T-cell (primary cell): ENCODE data around the gene FOXRED2. TPM values are rescaled to one million over a fixed set of nuclear protein-coding genes. Genes with fewer than 3 reads are reported as not detected.

Experiments
- ATAC-seq, 4 experiments: fragments of 200-7000 bp in 3 of 4; fragments of 150-1000 bp in 1 of 4; cut with Tn5 transposase; replicated peaks in 1 of 4; 1 replicate in 3 of 4; 2 replicates in 1 of 4; pipeline ENCODE4 v1.10.0; 2021; ENCODE audit warnings: moderate library complexity in 3 of 4, mild to moderate bottlenecking in 2 of 4, moderate number of reproducible peaks in 1 of 4
- CTCF ChIA-PET, 2 donors: fragments of 300-600 bp; sonication (Branson Sonifier 250); formaldehyde crosslinking; loops; one replicate each; lab custom pipeline; 2022; ENCODE audit warnings: antibody characterized with exemption in 2 of 2; lab: Charles Lee
- POLR2A ChIA-PET, 2 donors: fragments of 300-600 bp; sonication (Branson Sonifier 250); formaldehyde crosslinking; loops; one replicate each; lab custom pipeline; 2022; ENCODE audit warnings: antibody characterized with exemption in 2 of 2; lab: Charles Lee
- DNase-seq, 35 experiments: peaks; one replicate each; pipeline versions ENCODE4 v3.0.0 to v3.0.0-alpha.2; 2013 to 2023
- H3K27ac ChIP-seq: one replicate; pipeline ENCODE4 v1.5.1; 2013; ENCODE audit warnings: low read length
- H3K27me3 ChIP-seq, 2 experiments: replicated peaks in 1 of 2; 1 replicate in 1 of 2; 2 replicates in 1 of 2; pipeline versions ENCODE4 v1.6.1 to v1.7.0; 2013; ENCODE audit warnings: low read length in 1 of 2, mixed read lengths in 1 of 2; ENCODE audit not compliant: control insufficient read depth in 2 of 2, insufficient read depth in 2 of 2; ENCODE audit errors: extremely low read depth in 1 of 2
- H3K36me3 ChIP-seq, 2 donors: 1 replicate in 1 of 2; 2 replicates in 1 of 2; pipeline versions ENCODE4 v1.6.1 to v1.7.0; 2013; ENCODE audit warnings: low read length in 1 of 2; ENCODE audit not compliant: control insufficient read depth in 2 of 2, insufficient read depth in 1 of 2; ENCODE audit errors: extremely low read depth in 1 of 2
- H3K4me1 ChIP-seq, 2 experiments: 1 replicate in 1 of 2; 2 replicates in 1 of 2; pipeline versions ENCODE4 v1.6.1 to v1.7.0; 2013; ENCODE audit warnings: low read length in 2 of 2, mixed read lengths in 1 of 2; ENCODE audit not compliant: insufficient read depth in 2 of 2, control insufficient read depth in 1 of 2; ENCODE audit errors: extremely low read depth in 1 of 2
- H3K4me3 ChIP-seq, 2 donors: 1 replicate in 1 of 2; 2 replicates in 1 of 2; pipeline versions ENCODE4 v1.5.1 to v1.7.0; 2013; ENCODE audit warnings: mild to moderate bottlenecking in 2 of 2, low read length in 1 of 2, moderate library complexity in 1 of 2; ENCODE audit not compliant: control insufficient read depth in 1 of 2; ENCODE audit errors: extremely low read depth in 1 of 2
- H3K9me3 ChIP-seq: 2 replicates; pipeline ENCODE4 v1.7.0; 2013
- H3K27ac Mint-ChIP-seq, 2 donors: one replicate each; pipeline ENCODE4 v1.8.0; 2020 to 2021; ENCODE audit warnings: mild to moderate bottlenecking in 2 of 2, mixed read lengths in 2 of 2
- H3K27me3 Mint-ChIP-seq, 2 donors: one replicate each; pipeline ENCODE4 v1.8.0; 2021 to 2022; ENCODE audit warnings: mixed read lengths in 2 of 2
- H3K36me3 Mint-ChIP-seq: one replicate; pipeline ENCODE4 v1.8.0; 2021; ENCODE audit warnings: mixed read lengths
- H3K4me1 Mint-ChIP-seq, 3 donors: one replicate each; pipeline ENCODE4 v1.8.0; 2020 to 2022; ENCODE audit warnings: mixed read lengths in 3 of 3, mild to moderate bottlenecking in 1 of 3
- H3K4me3 Mint-ChIP-seq, 3 donors: one replicate each; pipeline ENCODE4 v1.8.0; 2020 to 2022; ENCODE audit warnings: mild to moderate bottlenecking in 3 of 3, mixed read lengths in 3 of 3, moderate library complexity in 3 of 3
- H3K9me3 Mint-ChIP-seq, 3 donors: one replicate each; pipeline ENCODE4 v1.8.0; 2020 to 2022; ENCODE audit warnings: mixed read lengths in 3 of 3
- WGBS: methylation state at CpG from one replicate; pipeline ENCODE4 v1.1.5; 2013; ENCODE audit warnings: missing lambda C conversion rate; ENCODE audit not compliant: insufficient coverage; 5-methylcytosine and 5-hydroxymethylcytosine counted together
- total RNA-seq, 35 experiments: library from RNA in 6 of 35; stranded (reverse) in 6 of 35; fragments of 120-200 nt in 1 of 35; gene quantifications; one replicate each; pipeline versions ENCODE4 v1.2.1 to v1.2.4 and lab custom pipeline; 2013 to 2026

Gene FOXRED2
- total RNA-seq, 5 donors from 2014 or later (not counting 1 experiment from before 2014, with no cell fraction given) = 1.7 to 5.0 (median 3.2) TPM

DNA sequence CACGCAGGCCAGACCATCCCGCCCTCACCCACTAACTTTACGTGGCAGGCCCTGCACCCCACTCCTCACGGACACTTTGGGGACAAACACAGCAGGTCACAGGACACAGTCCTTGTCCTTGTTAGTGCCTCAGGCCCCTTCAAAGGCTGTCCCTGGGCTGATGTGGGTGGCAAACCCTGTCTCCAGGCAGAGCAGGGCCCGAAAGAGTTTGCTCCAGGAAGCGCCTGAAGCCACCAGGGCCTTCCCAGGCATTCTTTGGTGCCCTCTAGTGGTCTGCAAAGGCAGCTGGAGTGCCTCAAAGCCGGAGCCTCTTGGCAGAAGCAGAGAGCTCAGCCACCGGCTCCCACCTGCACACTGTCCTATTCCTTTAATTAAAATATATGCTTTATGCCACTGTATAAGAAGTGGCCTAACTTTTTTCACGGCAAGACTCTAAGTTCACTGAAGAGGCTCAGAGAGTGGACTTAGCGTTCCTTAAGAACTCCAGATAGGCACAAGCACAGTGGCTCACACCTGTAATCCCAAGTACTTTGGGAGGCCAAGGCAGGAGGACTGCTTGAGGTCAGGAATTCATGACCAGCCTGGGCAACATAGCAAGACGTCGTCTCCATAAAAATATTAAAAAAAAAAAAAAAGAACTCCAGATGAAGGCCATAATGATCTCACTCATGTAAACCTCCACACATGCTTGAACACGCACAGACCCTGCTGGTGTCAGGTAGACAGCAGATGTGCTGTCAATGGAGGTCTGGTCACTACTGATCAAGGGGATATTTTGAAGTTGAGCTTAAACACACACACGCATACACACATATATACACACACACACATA lies 36.5 kb downstream of the FOXRED2 start:
- Mint-ChIP-seq H3K27me3 (no peaks in the 10 kb centered on the region), H3K36me3 (peaks cover 22% of the 10 kb centered on the region), H3K4me3 (no peak overlapping the region), H3K4me1 (peaks cover 21 to 22% (median 22%) of the 10 kb centered on the region in 3 donors), H3K9me3 (no peaks in the 10 kb centered on the region), H3K27ac (peak overlapping the region; percentile 64 to 75)
- Histone ChIP-seq H3K4me3 (no peak overlapping the region), H3K27me3 (no peaks in the 10 kb centered on the region), H3K27ac (no peak overlapping the region), H3K9me3 (no peaks in the 10 kb centered on the region), H3K4me1 (peaks cover 7 to 23% of the 10 kb centered on the region in 2 experiments), H3K36me3 (peaks cover 23 to 47% of the 10 kb centered on the region in 2 donors)
- whole genome bisulfite sequencing = 56% methylated on average over 11 of the region's 14 CpGs
- CTCF ChIA-PET = interaction anchor here (0.6 to 2.4 kb wide), 24 partner anchors 16 to 173 kb away, joined by 3 to 26 read pairs (median 4); no protein-coding TSS in a partner anchor
- peak; percentile 90 to 97 (median 94) for ATAC-seq
- peak; percentile 62 to 92 (median 79) for DNase-seq
- POLR2A ChIA-PET = interaction anchor here in 1 of 2 donors (0.6 kb wide), 1 partner anchor 63 kb away, joined by 3 read pairs; no protein-coding TSS in a partner anchor

- no peak for ATAC-seq
- no peaks in the 10 kb centered on the region for H3K9me3 ChIP-seq
- WGBS = 90% methylated on average over 10 of the region's 14 CpGs
- H3K27ac ChIP-seq = no peak overlapping the region
- no peak overlapping the region for H3K4me3 Mint-ChIP-seq
- peaks cover 15 to 39% of the 10 kb centered on the region in 2 donors for H3K36me3 ChIP-seq
- H3K27me3 Mint-ChIP-seq = no peaks in the 10 kb centered on the region
- DNase-seq = no peak
- H3K36me3 Mint-ChIP-seq = peaks cover 17% of the 10 kb centered on the region
- H3K27ac Mint-ChIP-seq = no peak overlapping the region
- peaks cover 21 to 22% (median 22%) of the 10 kb centered on the region in 3 donors for H3K4me1 Mint-ChIP-seq
- peaks cover 7 to 23% of the 10 kb centered on the region in 2 experiments for H3K4me1 ChIP-seq
- ChIA-PET CTCF (interaction anchor here (0.6 to 2.4 kb wide), 3 partner anchors 162 to 168 kb away, joined by 3 to 26 read pairs (median 3); no protein-coding TSS in a partner anchor), POLR2A (interaction anchor here in 1 of 2 donors (1.1 kb wide), 1 partner anchor 8 kb away, joined by 3 read pairs; no protein-coding TSS in a partner anchor)
- H3K9me3 Mint-ChIP-seq = no peaks in the 10 kb centered on the region
- no peaks in the 10 kb centered on the region for H3K27me3 ChIP-seq
- H3K4me3 ChIP-seq = no peak overlapping the region
Measured at GRCh38 chr22:36469094-36469710, 37.6 kb downstream of the FOXRED2 start.

DNA sequence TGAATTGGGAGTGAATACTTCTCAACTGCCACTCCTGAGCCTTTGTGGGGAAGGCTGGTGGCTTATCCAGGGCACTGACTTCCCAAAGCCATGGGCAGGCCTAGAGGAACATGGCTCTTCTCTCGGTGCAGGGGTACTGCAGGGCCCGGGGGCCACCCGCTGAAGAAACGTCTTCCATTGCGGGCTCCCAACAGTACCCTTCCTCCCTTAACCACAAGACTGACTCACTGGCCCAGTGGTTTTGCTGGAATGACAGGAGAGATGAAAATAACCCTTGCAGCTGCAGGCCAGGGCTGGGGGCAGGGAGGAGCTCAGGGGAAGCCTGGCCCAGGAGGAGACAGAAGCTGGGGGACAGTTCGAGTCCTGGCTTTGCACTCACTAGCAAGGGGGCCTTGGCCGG lies 38.9 kb downstream of the FOXRED2 start:
- ATAC-seq (no peak), DNase-seq (no peak)
- 85% methylated on average over 2 of the region's 7 CpGs for WGBS
- Mint-ChIP-seq H3K9me3 (no peaks in the 10 kb centered on the region), H3K4me1 (peaks cover 21 to 22% (median 22%) of the 10 kb centered on the region in 3 donors), H3K27ac (no peak overlapping the region), H3K27me3 (no peaks in the 10 kb centered on the region), H3K36me3 (peaks cover 16% of the 10 kb centered on the region), H3K4me3 (no peak overlapping the region)
- Histone ChIP-seq H3K4me3 (no peak overlapping the region), H3K27ac (no peak overlapping the region), H3K4me1 (peaks cover 7 to 23% of the 10 kb centered on the region in 2 experiments), H3K27me3 (no peaks in the 10 kb centered on the region), H3K36me3 (peaks cover 8 to 33% of the 10 kb centered on the region in 2 donors), H3K9me3 (no peaks in the 10 kb centered on the region)
- ChIA-PET CTCF (interaction anchor here in 1 of 2 donors (1.0 kb wide), 1 partner anchor 85 kb away, joined by 3 read pairs; no protein-coding TSS in a partner anchor), POLR2A (no interaction called here)

- H3K9me3 ChIP-seq = no peaks in the 10 kb centered on the region
- Mint-ChIP-seq H3K9me3 (no peaks in the 10 kb centered on the region), H3K4me1 (peaks cover 21 to 22% (median 22%) of the 10 kb centered on the region in 3 donors), H3K27ac (peak overlapping the region; percentile 70 to 79), H3K4me3 (no peak overlapping the region), H3K27me3 (no peaks in the 10 kb centered on the region), H3K36me3 (peaks cover 9% of the 10 kb centered on the region)
- H3K4me1 ChIP-seq = peaks cover 7 to 23% of the 10 kb centered on the region in 2 experiments
- H3K36me3 ChIP-seq = peaks cover 6 to 28% of the 10 kb centered on the region in 2 donors
- H3K27ac ChIP-seq = no peak overlapping the region
- ATAC-seq = no peak
- DNase-seq = no peak
- H3K27me3 ChIP-seq = peaks cover 0 to 2% of the 10 kb centered on the region in 2 experiments
- WGBS = 79% methylated on average over 9 of the region's 14 CpGs
- ChIA-PET POLR2A (no interaction called here), CTCF (interaction anchor here in 1 of 2 donors (1.2 kb wide), 1 partner anchor 166 kb away, joined by 4 read pairs; no protein-coding TSS in a partner anchor)
- H3K4me3 ChIP-seq = no peak overlapping the region
Measured at GRCh38 chr22:36467042-36467810, 39.6 kb downstream of the FOXRED2 start.

GRCh38 chr22:36466258-36466657 lies 40.6 kb downstream of the FOXRED2 start:
- ATAC-seq (no peak), DNase-seq (no peak)
- H3K27ac Mint-ChIP-seq = peak overlapping the region; percentile 27 to 44
- H3K9me3 ChIP-seq = no peaks in the 10 kb centered on the region
- 88% methylated on average over 6 of the region's 7 CpGs for WGBS
- peaks cover 4 to 21% of the 10 kb centered on the region in 2 donors for H3K36me3 ChIP-seq
- peaks cover 6% of the 10 kb centered on the region for H3K36me3 Mint-ChIP-seq
- no peak overlapping the region for H3K27ac ChIP-seq
- no peak overlapping the region for H3K4me3 Mint-ChIP-seq
- H3K27me3 ChIP-seq = peaks cover 0 to 2% of the 10 kb centered on the region in 2 experiments
- H3K9me3 Mint-ChIP-seq = no peaks in the 10 kb centered on the region
- peaks cover 21 to 22% (median 22%) of the 10 kb centered on the region in 3 donors for H3K4me1 Mint-ChIP-seq
- peaks cover 7 to 23% of the 10 kb centered on the region in 2 experiments for H3K4me1 ChIP-seq
- ChIA-PET CTCF (no interaction called here), POLR2A (no interaction called here)
- no peaks in the 10 kb centered on the region for H3K27me3 Mint-ChIP-seq
- H3K4me3 ChIP-seq = no peak overlapping the region
